Cardiac muscle cell (in vitro differentiated cells and primary cell): Measurements from ENCODE around the gene CALML5. TPM values are rescaled to one million over a fixed set of nuclear protein-coding genes. Genes with fewer than 3 reads are reported as not detected.

ENCODE experiments used
- DNase-seq, 2 donors: peaks; one replicate each; pipeline versions ENCODE4 v3.0.0 to v3.0.0-alpha.2; 2010 to 2017; ENCODE audit warnings: low read depth in 1 of 2, low spot score in 1 of 2
- H3K27ac ChIP-seq: fragments of 200-600 bp; sonication (generic); 2 replicates; pipeline ENCODE4 v1.5.1; 2016
- H3K27me3 ChIP-seq: fragments of 200-600 bp; sonication (generic); 2 replicates; pipeline ENCODE4 v1.6.0; 2016; ENCODE audit warnings: control low read depth
- H3K36me3 ChIP-seq: fragments of 200-600 bp; sonication (generic); 2 replicates; pipeline ENCODE4 v1.5.1; 2016; ENCODE audit warnings: control low read depth
- H3K4me1 ChIP-seq: fragments of 200-600 bp; sonication (generic); 2 replicates; pipeline ENCODE4 v1.8.1; 2017; ENCODE audit warnings: low read depth, mild to moderate bottlenecking, mixed run types
- H3K4me3 ChIP-seq: fragments of 200-600 bp; sonication (generic); 2 replicates; pipeline ENCODE4 v1.5.1; 2016; ENCODE audit warnings: mild to moderate bottlenecking
- H3K9me3 ChIP-seq: fragments of 200-600 bp; sonication (generic); 2 replicates; pipeline ENCODE4 v1.5.1; 2017; ENCODE audit warnings: low read depth, mild to moderate bottlenecking, control low read depth
- polyA plus RNA-seq: library from polyadenylated mRNA; unstranded; fragments of >200 nt; fragmentation: Nextera tagmentation; extraction: Ambion mirVana; gene quantifications from 2 replicates; pipeline ENCODE4 v1.2.1, GENCODE V29; 2016
- total RNA-seq: library from RNA; depleted of rRNA; stranded (reverse); fragments of >200 nt; gene quantifications from 2 replicates; pipeline ENCODE4 v1.2.3, GENCODE V29; 2016
- TF ChIP-seq, protein P1 (sequence below): IDR thresholded peaks from 2 replicates; pipeline ENCODE4 v1.5.1; 2012; ENCODE audit warnings: low read depth, mild to moderate bottlenecking, low read length

CALML5 gene
- total and polyA plus RNA-seq, 2 experiments from 2014 or later, result not detected

DNA sequence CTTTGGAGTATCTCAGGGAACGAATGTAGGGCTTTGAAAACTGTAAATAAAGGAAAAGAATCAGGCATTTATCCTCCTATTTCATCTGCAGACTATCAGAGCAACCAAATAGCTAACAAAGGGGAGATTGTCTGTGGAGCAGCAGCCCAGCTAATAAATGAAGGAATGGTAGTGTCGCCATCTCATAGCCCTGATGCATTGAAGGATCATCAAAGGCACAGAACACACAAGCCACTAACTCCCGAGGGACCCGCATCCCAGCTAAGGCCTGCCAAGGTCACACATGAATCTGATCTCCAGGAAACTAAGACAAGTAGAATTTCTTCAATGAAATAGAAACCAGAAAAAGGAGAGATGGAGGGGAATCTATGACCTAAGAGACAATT is 38.2 kb downstream of the CALML5 start:
- peaks cover 8% of the 10 kb centered on the region for H3K36me3 ChIP-seq
- H3K27me3 ChIP-seq, result no peaks in the 10 kb centered on the region
- no peak overlapping the region for H3K27ac ChIP-seq
- H3K4me1 ChIP-seq, result peaks cover 11% of the 10 kb centered on the region
- no peak for DNase-seq
- TF ChIP-seq, protein P1, sequence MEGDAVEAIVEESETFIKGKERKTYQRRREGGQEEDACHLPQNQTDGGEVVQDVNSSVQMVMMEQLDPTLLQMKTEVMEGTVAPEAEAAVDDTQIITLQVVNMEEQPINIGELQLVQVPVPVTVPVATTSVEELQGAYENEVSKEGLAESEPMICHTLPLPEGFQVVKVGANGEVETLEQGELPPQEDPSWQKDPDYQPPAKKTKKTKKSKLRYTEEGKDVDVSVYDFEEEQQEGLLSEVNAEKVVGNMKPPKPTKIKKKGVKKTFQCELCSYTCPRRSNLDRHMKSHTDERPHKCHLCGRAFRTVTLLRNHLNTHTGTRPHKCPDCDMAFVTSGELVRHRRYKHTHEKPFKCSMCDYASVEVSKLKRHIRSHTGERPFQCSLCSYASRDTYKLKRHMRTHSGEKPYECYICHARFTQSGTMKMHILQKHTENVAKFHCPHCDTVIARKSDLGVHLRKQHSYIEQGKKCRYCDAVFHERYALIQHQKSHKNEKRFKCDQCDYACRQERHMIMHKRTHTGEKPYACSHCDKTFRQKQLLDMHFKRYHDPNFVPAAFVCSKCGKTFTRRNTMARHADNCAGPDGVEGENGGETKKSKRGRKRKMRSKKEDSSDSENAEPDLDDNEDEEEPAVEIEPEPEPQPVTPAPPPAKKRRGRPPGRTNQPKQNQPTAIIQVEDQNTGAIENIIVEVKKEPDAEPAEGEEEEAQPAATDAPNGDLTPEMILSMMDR, result no peak
- no peak overlapping the region for H3K4me3 ChIP-seq
- no peaks in the 10 kb centered on the region for H3K9me3 ChIP-seq

DNA sequence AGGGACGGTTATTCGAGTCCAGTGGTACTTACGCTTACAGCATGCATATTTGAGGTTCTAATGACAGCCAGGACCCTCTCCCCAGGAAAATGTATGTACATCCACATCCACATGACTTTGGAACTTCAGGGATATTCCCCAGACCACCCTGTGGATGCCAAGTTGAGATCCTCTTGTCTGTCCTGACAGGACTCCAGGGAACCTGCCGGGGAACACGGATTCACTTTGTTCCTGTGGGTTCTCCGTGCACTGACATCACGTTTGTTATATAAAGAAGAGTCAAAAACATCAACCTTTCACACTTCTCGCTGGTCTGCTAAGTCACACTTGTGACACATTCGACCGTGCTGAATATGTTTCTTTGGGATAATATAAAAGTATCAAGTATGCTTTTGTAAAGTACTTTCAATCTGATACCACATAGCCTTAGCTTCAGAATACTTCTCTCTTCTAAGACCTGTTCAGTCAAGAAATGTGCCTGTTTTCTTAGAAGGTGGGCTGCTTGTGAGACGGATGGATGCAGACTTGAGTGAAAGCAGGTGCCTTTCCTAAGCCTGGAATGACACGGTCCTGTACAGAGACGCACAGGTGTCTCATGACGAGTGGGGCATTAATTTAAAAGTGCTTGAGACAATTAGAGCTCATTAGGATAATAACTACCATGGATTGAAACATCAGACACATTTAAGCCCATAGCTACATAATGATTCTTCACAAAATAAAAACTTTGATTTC is 38.7 kb downstream of the CALML5 start:
- no peak for DNase-seq
- Histone ChIP-seq H3K27ac (no peak overlapping the region), H3K4me3 (no peak overlapping the region), H3K36me3 (peaks cover 14% of the 10 kb centered on the region), H3K4me1 (peaks cover 8% of the 10 kb centered on the region), H3K9me3 (no peaks in the 10 kb centered on the region), H3K27me3 (no peaks in the 10 kb centered on the region)
- TF ChIP-seq, protein P1, result no peak

DNA sequence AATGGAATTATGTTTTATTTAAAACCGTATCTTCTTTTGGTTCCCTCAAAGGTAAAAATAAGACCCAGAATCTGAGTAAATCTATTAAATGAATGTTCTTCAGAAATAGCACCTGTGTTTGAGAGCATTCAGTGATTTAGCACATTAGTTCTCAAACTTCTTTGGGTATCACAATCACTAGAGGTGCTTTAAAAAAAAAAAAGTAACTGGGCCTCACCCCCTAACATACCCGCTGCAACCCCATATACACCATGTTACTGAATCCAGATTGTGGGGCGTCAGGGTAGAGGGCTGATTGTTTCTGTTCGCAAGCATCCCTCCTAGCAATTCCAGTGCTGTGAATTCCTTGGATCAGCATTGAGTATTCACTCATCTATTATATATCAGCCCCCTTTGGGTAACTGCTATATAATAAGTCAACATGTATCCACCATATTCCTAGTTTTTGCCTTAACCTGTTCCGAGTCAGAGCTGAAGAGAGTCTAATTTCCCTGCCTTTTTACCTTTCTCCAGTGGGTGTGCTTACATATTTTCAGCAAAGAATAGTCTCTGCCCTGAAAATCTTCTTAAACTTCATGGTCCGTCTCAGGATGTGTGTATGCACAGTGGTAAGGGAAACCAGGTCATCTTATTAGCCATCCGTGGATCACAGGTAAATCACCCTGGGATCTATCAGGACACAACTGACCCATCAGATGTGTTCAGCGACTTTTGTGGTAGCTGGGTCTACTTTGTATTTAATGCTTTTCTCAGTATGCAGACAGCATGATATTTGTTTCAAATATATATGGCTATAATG is 40.2 kb downstream of the CALML5 start:
- no peak for DNase-seq
- TF ChIP-seq, protein P1, result no peak
- H3K4me1 ChIP-seq, result peaks cover 8% of the 10 kb centered on the region
- H3K27ac ChIP-seq, result no peak overlapping the region
- no peaks in the 10 kb centered on the region for H3K27me3 ChIP-seq
- no peak overlapping the region for H3K4me3 ChIP-seq
- peaks cover 28% of the 10 kb centered on the region for H3K36me3 ChIP-seq
- H3K9me3 ChIP-seq, result no peaks in the 10 kb centered on the region

DNA sequence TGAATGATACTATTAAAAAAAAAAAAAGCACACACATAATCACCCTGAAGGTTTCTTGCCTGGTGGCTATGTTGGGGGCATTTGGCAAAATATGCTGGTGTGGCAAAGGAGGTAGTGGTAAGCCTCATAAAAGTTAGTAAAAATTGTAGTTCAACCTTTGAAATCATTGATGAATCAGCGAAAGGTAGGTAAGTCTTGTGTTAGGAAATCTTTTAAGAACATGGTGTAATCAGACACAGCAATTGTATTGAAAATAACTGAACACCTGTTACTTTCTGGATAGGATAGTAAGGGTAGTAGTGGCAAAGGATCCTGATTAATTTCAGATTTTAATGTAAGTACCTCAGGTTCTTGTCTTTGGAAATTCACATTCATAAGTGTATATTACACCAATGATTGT is 40.9 kb downstream of the CALML5 start:
- TF ChIP-seq, protein P1, result no peak
- H3K9me3 ChIP-seq, result no peaks in the 10 kb centered on the region
- H3K4me1 ChIP-seq, result peaks cover 8% of the 10 kb centered on the region
- H3K4me3 ChIP-seq, result no peak overlapping the region
- no peak overlapping the region for H3K27ac ChIP-seq
- no peak for DNase-seq
- no peaks in the 10 kb centered on the region for H3K27me3 ChIP-seq
- H3K36me3 ChIP-seq, result peaks cover 34% of the 10 kb centered on the region

DNA sequence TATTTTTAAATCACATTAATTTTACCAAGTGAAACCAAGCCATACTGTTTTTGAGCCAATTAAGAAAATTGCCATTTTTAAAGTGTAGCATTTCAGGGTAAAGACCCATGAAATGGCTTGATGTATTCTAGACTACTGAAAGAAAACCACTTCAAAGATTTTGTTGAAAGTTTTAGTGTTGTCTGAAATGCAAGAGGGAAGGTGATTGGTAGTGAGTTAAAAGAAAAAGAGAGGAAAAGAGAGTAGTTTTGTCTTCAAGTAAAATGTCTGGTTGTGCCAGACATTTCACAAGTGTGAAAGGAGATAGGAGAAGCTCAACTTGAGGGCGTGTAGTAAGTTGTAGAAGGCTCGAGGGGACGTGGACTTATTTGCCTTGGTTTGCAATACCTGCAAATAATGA is 41.6 kb downstream of the CALML5 start:
- DNase-seq, result no peak
- peaks cover 41% of the 10 kb centered on the region for H3K36me3 ChIP-seq
- H3K4me3 ChIP-seq, result no peak overlapping the region
- H3K9me3 ChIP-seq, result no peaks in the 10 kb centered on the region
- H3K27me3 ChIP-seq, result no peaks in the 10 kb centered on the region
- H3K4me1 ChIP-seq, result peaks cover 8% of the 10 kb centered on the region
- TF ChIP-seq, protein P1, result no peak
- H3K27ac ChIP-seq, result no peak overlapping the region
